Smooth muscle cell (in vitro differentiated cells): ENCODE results near the gene C1S. TPM values are rescaled to one million over a fixed set of nuclear protein-coding genes. Genes with fewer than 3 reads are reported as not detected.

Source experiments
- DNase-seq: peaks from one replicate; lab custom pipeline; 2025; ENCODE audit not compliant: unreplicated experiment; lab: John Stamatoyannopoulos, UW
- H2AFZ ChIP-seq: fragments of 200-600 bp; sonication (generic); 2 replicates; pipeline ENCODE4 v1.6.0; 2016; ENCODE audit warnings: antibody characterized with exemption, low read depth, mild to moderate bottlenecking
- H3F3A ChIP-seq: fragments of 200-600 bp; sonication (generic); 2 replicates; pipeline ENCODE4 v1.6.0; 2017; ENCODE audit warnings: antibody characterized with exemption, low read depth
- H3K27ac ChIP-seq: fragments of 200-600 bp; sonication (generic); 2 replicates; pipeline ENCODE4 v1.5.1; 2016; ENCODE audit warnings: low read depth, mild to moderate bottlenecking
- H3K27me3 ChIP-seq: fragments of 200-600 bp; sonication (generic); 2 replicates; pipeline ENCODE4 v1.6.1; 2016; ENCODE audit warnings: low read depth, mild to moderate bottlenecking
- H3K36me3 ChIP-seq: fragments of 200-600 bp; sonication (generic); 2 replicates; pipeline ENCODE4 v1.5.1; 2016; ENCODE audit warnings: low read depth
- H3K4me1 ChIP-seq: fragments of 200-600 bp; sonication (generic); 2 replicates; pipeline ENCODE4 v1.5.1; 2016; ENCODE audit warnings: low read depth
- H3K4me2 ChIP-seq: fragments of 200-600 bp; sonication (generic); 2 replicates; pipeline ENCODE4 v1.6.0; 2016; ENCODE audit warnings: mild to moderate bottlenecking
- H3K4me3 ChIP-seq: fragments of 200-600 bp; sonication (generic); 2 replicates; pipeline ENCODE4 v1.5.1; 2016; ENCODE audit warnings: mild to moderate bottlenecking
- H3K79me2 ChIP-seq: fragments of 200-600 bp; sonication (generic); 2 replicates; pipeline ENCODE4 v1.6.0; 2016; ENCODE audit warnings: low read depth, mild to moderate bottlenecking
- H3K9ac ChIP-seq: fragments of 200-600 bp; sonication (generic); 2 replicates; pipeline ENCODE4 v1.6.0; 2016; ENCODE audit warnings: low read depth
- H3K9me3 ChIP-seq: fragments of 200-600 bp; sonication (generic); replicated peaks from 2 replicates; pipeline ENCODE4 v1.5.1; 2016; ENCODE audit warnings: low read depth
- H4K20me1 ChIP-seq: fragments of 200-600 bp; sonication (generic); 2 replicates; pipeline ENCODE4 v1.6.0; 2016; ENCODE audit warnings: low read depth
- WGBS: methylation state at CpG from one replicate; pipeline ENCODE4 v1.1.7; 2016; ENCODE audit warnings: low lambda C conversion rate; 5-methylcytosine and 5-hydroxymethylcytosine counted together
- polyA plus RNA-seq: library from polyadenylated mRNA; unstranded; fragments of >200 nt; fragmentation: Nextera tagmentation; extraction: Ambion mirVana; gene quantifications from 2 replicates; pipeline ENCODE4 v1.2.1, GENCODE V29; 2016
- total RNA-seq: library from RNA; depleted of rRNA; stranded (reverse); fragments of >200 nt; gene quantifications from 2 replicates; pipeline ENCODE4 v1.2.3, GENCODE V29; 2014
- TF ChIP-seq, protein P1 (sequence below): fragments of 200-600 bp; sonication (generic); IDR thresholded peaks from 2 replicates; pipeline ENCODE4 v1.5.1; 2017; ENCODE audit warnings: borderline replicate concordance, mild to moderate bottlenecking, antibody characterized with exemption; ENCODE audit not compliant: insufficient read depth, poor library complexity, severe bottlenecking

The C1S gene
- total and polyA plus RNA-seq, 2 experiments from 2014 or later: 38.5 to 69.2 TPM

DNA sequence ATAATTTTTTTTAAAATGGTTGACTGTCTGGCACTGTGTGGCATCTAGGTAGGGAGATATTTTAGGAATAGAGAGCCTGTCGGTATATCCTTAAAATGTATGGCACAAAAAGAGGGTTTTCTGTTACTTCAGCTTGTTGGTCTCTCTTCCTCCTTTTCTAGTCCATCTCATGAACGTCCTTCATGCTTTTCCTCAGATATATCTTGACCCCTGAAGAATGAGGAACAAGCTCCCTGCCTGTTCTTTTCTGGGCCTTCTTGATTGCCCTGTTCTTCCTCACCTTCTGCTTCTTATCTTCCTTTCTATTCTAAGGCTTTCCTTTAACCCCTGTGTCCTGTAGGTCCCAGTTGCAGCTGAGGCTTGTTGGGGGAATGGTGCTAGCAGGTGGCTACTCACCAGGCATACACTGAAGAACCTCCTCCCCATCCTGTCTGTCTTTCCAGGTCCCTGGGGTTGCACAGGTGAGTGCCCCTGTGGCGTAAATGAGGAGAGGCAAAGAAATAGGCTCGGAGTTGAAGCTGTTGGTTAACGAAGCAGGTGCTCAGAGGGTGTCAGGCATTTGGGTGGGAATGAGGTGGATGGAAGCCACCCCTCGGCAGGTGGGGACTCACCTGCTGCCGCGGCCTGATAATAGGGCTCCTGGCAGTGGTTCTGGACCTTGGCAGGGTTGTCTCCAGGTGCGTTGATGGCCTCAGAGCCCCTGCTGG, 38.9 kb downstream of the C1S start:
- H3K27ac ChIP-seq: no peak overlapping the region
- no peaks in the 10 kb centered on the region for H3K4me1 ChIP-seq
- TF ChIP-seq, protein P1, sequence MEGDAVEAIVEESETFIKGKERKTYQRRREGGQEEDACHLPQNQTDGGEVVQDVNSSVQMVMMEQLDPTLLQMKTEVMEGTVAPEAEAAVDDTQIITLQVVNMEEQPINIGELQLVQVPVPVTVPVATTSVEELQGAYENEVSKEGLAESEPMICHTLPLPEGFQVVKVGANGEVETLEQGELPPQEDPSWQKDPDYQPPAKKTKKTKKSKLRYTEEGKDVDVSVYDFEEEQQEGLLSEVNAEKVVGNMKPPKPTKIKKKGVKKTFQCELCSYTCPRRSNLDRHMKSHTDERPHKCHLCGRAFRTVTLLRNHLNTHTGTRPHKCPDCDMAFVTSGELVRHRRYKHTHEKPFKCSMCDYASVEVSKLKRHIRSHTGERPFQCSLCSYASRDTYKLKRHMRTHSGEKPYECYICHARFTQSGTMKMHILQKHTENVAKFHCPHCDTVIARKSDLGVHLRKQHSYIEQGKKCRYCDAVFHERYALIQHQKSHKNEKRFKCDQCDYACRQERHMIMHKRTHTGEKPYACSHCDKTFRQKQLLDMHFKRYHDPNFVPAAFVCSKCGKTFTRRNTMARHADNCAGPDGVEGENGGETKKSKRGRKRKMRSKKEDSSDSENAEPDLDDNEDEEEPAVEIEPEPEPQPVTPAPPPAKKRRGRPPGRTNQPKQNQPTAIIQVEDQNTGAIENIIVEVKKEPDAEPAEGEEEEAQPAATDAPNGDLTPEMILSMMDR: no peak
- 97% methylated on average over 9 of the region's 9 CpGs for WGBS
- no peaks in the 10 kb centered on the region for H3K27me3 ChIP-seq
- no peaks in the 10 kb centered on the region for H3K9me3 ChIP-seq
- H3K79me2 ChIP-seq: no peaks in the 10 kb centered on the region
- peaks cover 9% of the 10 kb centered on the region for H4K20me1 ChIP-seq
- H3K4me3 ChIP-seq: no peak overlapping the region
- no peaks in the 10 kb centered on the region for H3K36me3 ChIP-seq
- no peak for DNase-seq
- H3K4me2 ChIP-seq: no peak overlapping the region
- H2AFZ ChIP-seq: no peak overlapping the region
- no peak overlapping the region for H3K9ac ChIP-seq
- H3F3A ChIP-seq: no peaks in the 10 kb centered on the region

DNA sequence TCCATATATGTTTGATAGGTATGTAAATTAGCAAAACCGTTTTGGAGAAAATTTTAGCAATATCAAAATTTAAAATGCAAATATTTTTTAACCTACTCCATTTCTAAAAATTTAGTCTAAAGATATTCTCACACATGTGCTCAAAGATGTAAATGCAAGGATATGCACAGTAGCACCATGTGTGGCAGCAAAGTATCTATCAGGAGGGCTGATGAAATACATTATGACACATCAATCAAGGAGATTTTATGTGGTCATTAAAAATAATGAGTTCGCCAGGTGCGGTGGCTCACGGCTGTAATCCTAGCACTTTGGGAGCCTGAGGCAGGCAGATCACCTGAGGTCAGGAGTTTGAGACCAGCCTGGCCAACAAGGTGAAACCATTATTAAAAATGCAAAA, 39.7 kb downstream of the C1S start:
- H3K27me3 ChIP-seq: no peaks in the 10 kb centered on the region
- no peak overlapping the region for H3K27ac ChIP-seq
- H3K79me2 ChIP-seq: no peaks in the 10 kb centered on the region
- no peaks in the 10 kb centered on the region for H3F3A ChIP-seq
- H3K36me3 ChIP-seq: no peaks in the 10 kb centered on the region
- no peak for DNase-seq
- H4K20me1 ChIP-seq: peaks cover 9% of the 10 kb centered on the region
- no peaks in the 10 kb centered on the region for H3K4me1 ChIP-seq
- H3K4me3 ChIP-seq: no peak overlapping the region
- H2AFZ ChIP-seq: no peak overlapping the region
- TF ChIP-seq, protein P1: no peak
- WGBS: 88% methylated on average over 4 of the region's 4 CpGs
- H3K9me3 ChIP-seq: no peaks in the 10 kb centered on the region
- no peak overlapping the region for H3K4me2 ChIP-seq
- H3K9ac ChIP-seq: no peak overlapping the region

DNA sequence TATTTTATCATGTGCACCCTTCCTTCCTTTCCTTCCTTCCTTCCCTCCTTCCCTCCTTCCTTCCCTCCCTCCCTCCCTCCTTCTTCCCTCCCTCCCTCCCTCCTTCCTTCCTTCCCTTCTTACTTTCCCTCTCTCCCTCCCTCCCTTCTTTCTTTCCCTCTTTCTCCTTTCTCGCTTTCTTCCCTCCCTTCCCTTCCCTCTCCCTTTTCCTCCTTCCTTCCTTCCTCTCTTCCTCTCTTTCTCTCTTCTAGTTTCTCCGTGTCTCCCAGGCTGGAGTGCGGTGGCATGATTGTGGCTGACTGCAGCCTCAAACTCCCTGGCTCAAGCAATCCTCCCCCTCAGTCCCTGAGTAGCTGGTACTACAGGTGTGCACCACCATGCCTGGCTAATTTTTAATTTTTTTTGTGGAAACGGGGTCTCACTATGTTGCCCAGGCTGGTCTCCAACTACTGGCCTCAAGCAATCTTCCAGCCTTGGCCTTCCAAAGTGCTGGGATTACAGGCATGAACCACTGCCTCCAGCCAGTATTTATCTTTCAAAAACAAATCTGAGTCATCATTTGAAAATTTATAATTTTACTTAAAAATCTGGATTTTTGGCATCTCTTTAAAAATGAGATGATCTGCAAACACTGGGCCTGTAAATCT, 40.7 kb downstream of the C1S start:
- Histone ChIP-seq H3K9me3 (no peaks in the 10 kb centered on the region), H3K4me1 (no peaks in the 10 kb centered on the region), H3K36me3 (no peaks in the 10 kb centered on the region), H2AFZ (no peak overlapping the region), H3K27me3 (no peaks in the 10 kb centered on the region), H3K4me2 (no peak overlapping the region), H3K79me2 (peaks cover under 1% of the 10 kb centered on the region), H4K20me1 (peaks cover 9% of the 10 kb centered on the region), H3K9ac (no peak overlapping the region), H3F3A (no peaks in the 10 kb centered on the region), H3K27ac (no peak overlapping the region), H3K4me3 (no peak overlapping the region)
- 81% methylated on average over 4 of the region's 4 CpGs for WGBS
- TF ChIP-seq, protein P1: no peak
- DNase-seq: no peak
